Caco-2 (cell line): ENCODE measurements around the gene PIKFYVE. TPM values are rescaled to one million over a fixed set of nuclear protein-coding genes. Genes with fewer than 3 reads are reported as not detected.
"Not testable (repeated sequence)": the region's sequence is repeated elsewhere in the genome, so short reads cannot be mapped to it uniquely, and the experiment has no call there.

Experiments
- BruUV-seq: library from RNA; stranded (reverse); fragments of 400-500 nt; replicated peaks from 2 replicates; lab custom pipeline; 2021; lab: Mats Ljungman, UMichigan
- CTCF ChIA-PET: fragments of 300-600 bp; sonication (Branson Sonifier 250); formaldehyde crosslinking; loops from one replicate; lab custom pipeline; 2022; ENCODE audit warnings: antibody characterized with exemption; lab: Charles Lee
- POLR2A ChIA-PET: fragments of 300-600 bp; sonication (Branson Sonifier 250); formaldehyde crosslinking; loops from one replicate; lab custom pipeline; 2022; ENCODE audit warnings: antibody characterized with exemption; lab: Charles Lee
- DNase-seq, 2 experiments: peaks; one replicate each; pipeline versions ENCODE4 v3.0.0 to v3.0.0-alpha.2; 2020 to 2022
- H3K27me3 ChIP-seq: replicated peaks from 2 replicates; pipeline ENCODE4 v1.6.0; 2011; ENCODE audit warnings: low read length; ENCODE audit not compliant: control insufficient read depth, insufficient read depth
- H3K36me3 ChIP-seq: 2 replicates; pipeline ENCODE4 v1.5.1; 2011; ENCODE audit warnings: low read length; ENCODE audit not compliant: control insufficient read depth, insufficient read depth
- H3K4me1 ChIP-seq: fragments of 250-450 bp; sonication (Bioruptor Pico); 2 replicates; pipeline ENCODE4 v1.5.1; 2020; ENCODE audit warnings: mild to moderate bottlenecking
- H3K4me3 ChIP-seq: 2 replicates; pipeline ENCODE4 v1.5.1; 2011; ENCODE audit warnings: low read depth, mild to moderate bottlenecking, control low read depth, low read length
- H3K9me3 ChIP-seq: fragments of 250-450 bp; sonication (Bioruptor Pico); 2 replicates; pipeline ENCODE4 v1.5.1; 2020; ENCODE audit warnings: mild to moderate bottlenecking, moderate library complexity
- H3K27ac Mint-ChIP-seq: one replicate; pipeline ENCODE4 v1.8.0; 2022; ENCODE audit warnings: mixed read lengths; ENCODE audit not compliant: unreplicated experiment
- H3K27me3 Mint-ChIP-seq: one replicate; pipeline ENCODE4 v1.8.0; 2022; ENCODE audit warnings: mixed read lengths; ENCODE audit not compliant: insufficient read depth, unreplicated experiment
- H3K36me3 Mint-ChIP-seq: one replicate; pipeline ENCODE4 v1.8.0; 2022; ENCODE audit warnings: mild to moderate bottlenecking, mixed read lengths; ENCODE audit not compliant: insufficient read depth, unreplicated experiment
- H3K4me1 Mint-ChIP-seq: one replicate; pipeline ENCODE4 v1.8.0; 2022; ENCODE audit warnings: low read depth, mixed read lengths; ENCODE audit not compliant: unreplicated experiment
- H3K4me3 Mint-ChIP-seq: one replicate; pipeline ENCODE4 v1.8.0; 2022; ENCODE audit warnings: mild to moderate bottlenecking, moderate library complexity, mixed read lengths; ENCODE audit not compliant: unreplicated experiment
- H3K9me3 Mint-ChIP-seq: one replicate; pipeline ENCODE4 v1.8.0; 2022; ENCODE audit warnings: mixed read lengths; ENCODE audit not compliant: unreplicated experiment
- CTCF ChIP-seq, 2 experiments: fragments of 200-600 bp in 1 of 2; IDR thresholded peaks; 1 replicate in 1 of 2; 2 replicates in 1 of 2; pipeline versions ENCODE4 v1.5.1 to v1.8.0; 2011 to 2022; ENCODE audit warnings: antibody characterized with exemption in 1 of 2, control low read depth in 1 of 2, inconsistent platforms in 1 of 2, low read depth in 1 of 2, low read length in 1 of 2, mild to moderate bottlenecking in 1 of 2, moderate library complexity in 1 of 2; ENCODE audit not compliant: insufficient read depth in 1 of 2, severe bottlenecking in 1 of 2, unreplicated experiment in 1 of 2
- intact Hi-C: fragments of 100-400 bp; cut with micrococcal nuclease; formaldehyde crosslinking; loops from one replicate; pipeline ENCODE4 v1.10.0; 2022; ENCODE audit not compliant: unreplicated experiment
- total RNA-seq: library from RNA; stranded (reverse); gene quantifications from 2 replicates; pipeline ENCODE4 v1.2.3, GENCODE V29; 2022

The PIKFYVE gene
- total RNA-seq, 1 experiment from 2014 or later: 31.2 TPM

GRCh38 chr2:208265371-208265800 is 669 bp upstream of the PIKFYVE start:
- BruUV-seq: no TSS peak
- Histone ChIP-seq H3K27me3 (no peaks in the 10 kb centered on the region), H3K9me3 (peaks cover 4% of the 10 kb centered on the region; the same call in 1 of the 2 replicates), H3K36me3 (no peaks in the 10 kb centered on the region; the same call in 1 of the 2 replicates), H3K4me3 (peak overlapping the region; percentile 71), H3K4me1 (peaks cover 10% of the 10 kb centered on the region; the same call in 1 of the 2 replicates)
- Mint-ChIP-seq H3K9me3 (peaks cover 11% of the 10 kb centered on the region), H3K4me3 (peak overlapping the region; percentile 87), H3K27ac (peak overlapping the region; percentile 94), H3K36me3 (peaks cover 8% of the 10 kb centered on the region), H3K27me3 (no peaks in the 10 kb centered on the region), H3K4me1 (peaks cover 32% of the 10 kb centered on the region)
- CTCF ChIA-PET: interaction anchor here (0.5 to 2.7 kb wide), 4 partner anchors 11 to 635 kb away, joined by 3 to 19 read pairs (median 8); partner anchors contain the start of gene IDH1
- no peak for TF ChIP-seq CTCF (IDR thresholded peaks at IDR 0.05; ENCODE audit: insufficient read depth in 1 of 2, low read depth in 1 of 2, low read length in 1 of 2, severe bottlenecking in 1 of 2, unreplicated experiment in 1 of 2)
- DNase-seq: peak in 1 of 2 experiments; percentile 14
- POLR2A ChIA-PET: no interaction called here
- intact Hi-C loops: loop anchor here (5.0 kb wide), 1 partner anchor 1907 kb away; the partner anchor contains the start of gene KANSL1L

GRCh38 chr2:208266553-208266893 is 468 bp downstream of the PIKFYVE start:
- Mint-ChIP-seq H3K36me3 (peaks cover 13% of the 10 kb centered on the region), H3K27me3 (no peaks in the 10 kb centered on the region), H3K4me1 (peaks cover 32% of the 10 kb centered on the region), H3K4me3 (peak overlapping the region; percentile 87), H3K27ac (peak overlapping the region; percentile 94), H3K9me3 (peaks cover 11% of the 10 kb centered on the region)
- POLR2A ChIA-PET: interaction anchor here (0.6 kb wide), 2 partner anchors 12 to 555 kb away, joined by 3 to 5 read pairs; partner anchors contain the start of genes CCNYL1 and IDH1
- Histone ChIP-seq H3K4me3 (peak overlapping the region; percentile 71), H3K27me3 (no peaks in the 10 kb centered on the region), H3K9me3 (peaks cover 4% of the 10 kb centered on the region; the same call in 1 of the 2 replicates), H3K4me1 (peaks cover 10% of the 10 kb centered on the region; the same call in 1 of the 2 replicates), H3K36me3 (no peaks in the 10 kb centered on the region; the same call in 1 of the 2 replicates)
- intact Hi-C loops: loop anchor here (1.0 to 5.0 kb wide), 3 partner anchors 11 to 1906 kb away; partner anchors contain the start of genes IDH1, KANSL1L and METTL21A
- no peak for DNase-seq
- CTCF ChIA-PET: interaction anchor here (1.3 to 2.7 kb wide), 2 partner anchors 12 to 165 kb away, joined by 13 to 19 read pairs; partner anchors contain the start of gene IDH1
- no TSS peak for BruUV-seq
- TF ChIP-seq CTCF (IDR thresholded peaks at IDR 0.05; ENCODE audit: insufficient read depth in 1 of 2, low read depth in 1 of 2, low read length in 1 of 2, severe bottlenecking in 1 of 2, unreplicated experiment in 1 of 2): no peak

GRCh38 chr2:208266936-208267335 is 881 bp downstream of the PIKFYVE start:
- no peak for TF ChIP-seq CTCF (IDR thresholded peaks at IDR 0.05; ENCODE audit: insufficient read depth in 1 of 2, low read depth in 1 of 2, low read length in 1 of 2, severe bottlenecking in 1 of 2, unreplicated experiment in 1 of 2)
- Histone ChIP-seq H3K36me3 (no peaks in the 10 kb centered on the region; the same call in 1 of the 2 replicates), H3K4me1 (peaks cover 10% of the 10 kb centered on the region; the same call in 1 of the 2 replicates), H3K9me3 (peaks cover 4% of the 10 kb centered on the region; the same call in 1 of the 2 replicates), H3K27me3 (no peaks in the 10 kb centered on the region), H3K4me3 (peak overlapping the region; percentile 71)
- intact Hi-C loops: loop anchor here (1.0 to 5.0 kb wide), 3 partner anchors 12 to 1905 kb away; partner anchors contain the start of genes IDH1, KANSL1L and METTL21A
- H3K36me3 Mint-ChIP-seq: peaks cover 17% of the 10 kb centered on the region
- POLR2A ChIA-PET: interaction anchor here (0.6 kb wide), 1 partner anchor 12 kb away, joined by 5 read pairs; the partner anchor contains the start of gene IDH1
- BruUV-seq: TSS peak; percentile 56
- CTCF ChIA-PET: interaction anchor here (1.3 to 2.7 kb wide), 2 partner anchors 13 to 165 kb away, joined by 13 to 19 read pairs; partner anchors contain the start of gene IDH1
- DNase-seq: no peak
- no peaks in the 10 kb centered on the region for H3K27me3 Mint-ChIP-seq
- peak overlapping the region; percentile 94 for H3K27ac Mint-ChIP-seq
- H3K4me3 Mint-ChIP-seq: peak overlapping the region; percentile 87
- H3K4me1 Mint-ChIP-seq: peaks cover 32% of the 10 kb centered on the region
- H3K9me3 Mint-ChIP-seq: peaks cover 11% of the 10 kb centered on the region

GRCh38 chr2:208267526-208267925 is 1.5 kb downstream of the PIKFYVE start:
- H3K27ac Mint-ChIP-seq: peak overlapping the region; percentile 94
- H3K9me3 Mint-ChIP-seq, CTCF ChIA-PET, DNase-seq, H3K9me3 ChIP-seq, H3K36me3 ChIP-seq, H3K27me3 Mint-ChIP-seq, H3K27me3 ChIP-seq, POLR2A ChIA-PET, BruUV-seq: not testable (repeated sequence)
- Histone ChIP-seq H3K4me3 (peak overlapping the region; percentile 17), H3K4me1 (peaks cover 10% of the 10 kb centered on the region; the same call in 1 of the 2 replicates)
- H3K4me3 Mint-ChIP-seq: peak overlapping the region; percentile 87
- H3K4me1 Mint-ChIP-seq: peaks cover 29% of the 10 kb centered on the region
- H3K36me3 Mint-ChIP-seq: peaks cover 17% of the 10 kb centered on the region
- intact Hi-C loops: loop anchor here (2.0 to 5.0 kb wide), 2 partner anchors 643 to 1905 kb away; partner anchors contain the start of genes KANSL1L and METTL21A
